Measurements from ENCODE around the gene RSPO1. TPM values are rescaled to one million over a fixed set of nuclear protein-coding genes. Genes with fewer than 3 reads are reported as not detected.

RSPO1 gene
- polyA plus RNA-seq, 2 of the 4 experiments (the other 2 are of a cell fraction): 0.12 TPM; not detected in 1

DNA sequence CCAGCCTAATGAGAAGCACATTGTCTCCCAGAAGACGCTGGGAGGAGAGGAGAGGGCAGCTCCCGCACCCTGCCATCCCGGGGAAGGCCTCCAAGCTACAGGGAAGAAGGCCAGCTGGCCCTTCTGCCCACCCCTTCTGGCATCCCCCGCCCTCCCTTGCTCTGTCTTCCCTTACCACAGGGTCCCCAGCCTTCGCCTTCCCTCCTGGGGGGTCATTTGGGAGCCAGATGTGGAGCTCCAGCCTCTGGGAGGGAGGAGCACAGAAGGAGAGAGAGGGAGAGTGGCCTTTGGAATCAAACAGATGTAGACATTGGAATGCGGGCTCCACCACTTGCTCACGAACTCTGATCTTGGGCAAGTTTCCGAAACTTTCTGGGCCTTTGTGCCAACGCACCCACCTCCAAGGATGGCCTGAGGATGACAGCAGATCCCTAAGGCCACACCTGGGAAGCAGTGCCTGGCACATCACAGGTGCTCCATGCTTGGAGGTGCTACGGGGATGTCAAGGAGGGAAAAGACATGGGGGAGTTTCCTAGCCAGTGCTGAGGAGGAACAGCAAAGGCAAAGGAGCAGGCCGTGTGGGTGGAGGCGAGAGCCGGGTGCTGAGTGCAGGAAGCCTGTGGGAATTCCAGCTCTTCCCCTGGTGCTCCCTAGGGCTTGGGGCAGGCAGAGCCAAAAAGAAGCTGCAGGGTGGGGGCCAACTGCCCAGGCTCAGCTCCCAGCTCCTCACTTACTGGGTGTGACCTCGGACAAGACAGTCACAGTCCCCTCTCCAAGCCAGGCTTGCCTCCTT, 23.1 kb upstream of the RSPO1 start:
- DNase-seq (ENCODE audit: low read depth in 1 of 2, low spot score in 1 of 2): no peak
- no peak overlapping the region for H3K4me3 ChIP-seq
- H3K9me3 ChIP-seq: no peaks in the 10 kb centered on the region
- no peak overlapping the region for H3K4me2 ChIP-seq
- no peak for TF ChIP-seq EP300 (IDR thresholded peaks at IDR 0.05)
- TF ChIP-seq, protein P1, sequence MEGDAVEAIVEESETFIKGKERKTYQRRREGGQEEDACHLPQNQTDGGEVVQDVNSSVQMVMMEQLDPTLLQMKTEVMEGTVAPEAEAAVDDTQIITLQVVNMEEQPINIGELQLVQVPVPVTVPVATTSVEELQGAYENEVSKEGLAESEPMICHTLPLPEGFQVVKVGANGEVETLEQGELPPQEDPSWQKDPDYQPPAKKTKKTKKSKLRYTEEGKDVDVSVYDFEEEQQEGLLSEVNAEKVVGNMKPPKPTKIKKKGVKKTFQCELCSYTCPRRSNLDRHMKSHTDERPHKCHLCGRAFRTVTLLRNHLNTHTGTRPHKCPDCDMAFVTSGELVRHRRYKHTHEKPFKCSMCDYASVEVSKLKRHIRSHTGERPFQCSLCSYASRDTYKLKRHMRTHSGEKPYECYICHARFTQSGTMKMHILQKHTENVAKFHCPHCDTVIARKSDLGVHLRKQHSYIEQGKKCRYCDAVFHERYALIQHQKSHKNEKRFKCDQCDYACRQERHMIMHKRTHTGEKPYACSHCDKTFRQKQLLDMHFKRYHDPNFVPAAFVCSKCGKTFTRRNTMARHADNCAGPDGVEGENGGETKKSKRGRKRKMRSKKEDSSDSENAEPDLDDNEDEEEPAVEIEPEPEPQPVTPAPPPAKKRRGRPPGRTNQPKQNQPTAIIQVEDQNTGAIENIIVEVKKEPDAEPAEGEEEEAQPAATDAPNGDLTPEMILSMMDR (IDR thresholded peaks at IDR 0.05): no peak
- TF ChIP-seq, protein P2, sequence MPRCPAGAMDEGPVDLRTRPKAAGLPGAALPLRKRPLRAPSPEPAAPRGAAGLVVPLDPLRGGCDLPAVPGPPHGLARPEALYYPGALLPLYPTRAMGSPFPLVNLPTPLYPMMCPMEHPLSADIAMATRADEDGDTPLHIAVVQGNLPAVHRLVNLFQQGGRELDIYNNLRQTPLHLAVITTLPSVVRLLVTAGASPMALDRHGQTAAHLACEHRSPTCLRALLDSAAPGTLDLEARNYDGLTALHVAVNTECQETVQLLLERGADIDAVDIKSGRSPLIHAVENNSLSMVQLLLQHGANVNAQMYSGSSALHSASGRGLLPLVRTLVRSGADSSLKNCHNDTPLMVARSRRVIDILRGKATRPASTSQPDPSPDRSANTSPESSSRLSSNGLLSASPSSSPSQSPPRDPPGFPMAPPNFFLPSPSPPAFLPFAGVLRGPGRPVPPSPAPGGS (IDR thresholded peaks at IDR 0.05): no peak
- no peak for TF ChIP-seq KDM1A (IDR thresholded peaks at IDR 0.05; ENCODE audit: low read depth)
- WGBS (ENCODE audit: missing lambda C conversion rate): 67% methylated on average over 11 of the region's 14 CpGs
- ChIA-PET CTCF (interaction anchor here (1.1 kb wide), 1 partner anchor 24 kb away, joined by 4 read pairs; no protein-coding TSS in a partner anchor), POLR2A (no interaction called here)
- no peak overlapping the region for H3K27ac ChIP-seq
- FAIRE-seq: no peak
- no peak for ATAC-seq
- H3K4me1 ChIP-seq: no peaks in the 10 kb centered on the region

DNA sequence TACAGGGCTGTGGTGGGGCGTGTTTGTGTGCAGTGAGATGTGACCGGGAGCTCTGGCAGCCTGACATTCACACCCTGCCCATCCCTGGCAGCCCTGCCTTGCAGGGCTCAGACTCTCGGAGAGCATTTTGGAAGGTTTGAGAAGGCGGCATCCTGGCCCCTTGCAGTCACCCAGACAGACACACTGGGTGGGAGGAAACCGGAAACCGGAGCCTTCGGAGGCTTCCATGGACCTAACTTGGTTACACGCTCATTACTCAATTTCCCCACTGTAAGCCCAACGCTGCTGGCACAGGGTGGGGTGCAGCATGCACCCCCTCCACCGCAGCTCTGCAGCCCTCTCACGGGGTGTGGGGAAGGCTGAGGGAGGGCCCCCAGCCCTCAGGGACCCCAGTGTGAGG, 22.2 kb upstream of the RSPO1 start:
- ChIA-PET CTCF (interaction anchor here (1.2 kb wide), 1 partner anchor 13 kb away, joined by 3 read pairs; no protein-coding TSS in a partner anchor), POLR2A (no interaction called here)
- no peak for TF ChIP-seq HOXB13 (CRISPR knock-in tag; IDR thresholded peaks at IDR 0.05; ENCODE audit: low read depth)
- TF ChIP-seq, protein P3, sequence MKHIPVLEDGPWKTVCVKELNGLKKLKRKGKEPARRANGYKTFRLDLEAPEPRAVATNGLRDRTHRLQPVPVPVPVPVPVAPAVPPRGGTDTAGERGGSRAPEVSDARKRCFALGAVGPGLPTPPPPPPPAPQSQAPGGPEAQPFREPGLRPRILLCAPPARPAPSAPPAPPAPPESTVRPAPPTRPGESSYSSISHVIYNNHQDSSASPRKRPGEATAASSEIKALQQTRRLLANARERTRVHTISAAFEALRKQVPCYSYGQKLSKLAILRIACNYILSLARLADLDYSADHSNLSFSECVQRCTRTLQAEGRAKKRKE (CRISPR knock-in tag; IDR thresholded peaks at IDR 0.05; ENCODE audit: low read depth): no peak
- TF ChIP-seq POLR2A (IDR thresholded peaks at IDR 0.05; ENCODE audit: low read length): no peak
- TF ChIP-seq, protein P4, sequence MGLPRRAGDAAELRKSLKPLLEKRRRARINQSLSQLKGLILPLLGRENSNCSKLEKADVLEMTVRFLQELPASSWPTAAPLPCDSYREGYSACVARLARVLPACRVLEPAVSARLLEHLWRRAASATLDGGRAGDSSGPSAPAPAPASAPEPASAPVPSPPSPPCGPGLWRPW (IDR thresholded peaks at IDR 0.05): no peak
- no peak for TF ChIP-seq ZSCAN20 (CRISPR knock-in tag; IDR thresholded peaks at IDR 0.05)
- TF ChIP-seq CHD4 (IDR thresholded peaks at IDR 0.05; ENCODE audit: borderline replicate concordance): no peak
- Histone ChIP-seq H3K4me1 (no peaks in the 10 kb centered on the region), H3K27ac (no peak overlapping the region), H3K4me2 (no peak overlapping the region), H3K4me3 (no peak overlapping the region), H3K9me3 (no peaks in the 10 kb centered on the region)
- DNase-seq (ENCODE audit: low read depth in 1 of 2, low spot score in 1 of 2) (no peak), ATAC-seq (no peak), FAIRE-seq (no peak)
- 52% methylated on average over 8 of the region's 11 CpGs for WGBS (ENCODE audit: missing lambda C conversion rate)

DNA sequence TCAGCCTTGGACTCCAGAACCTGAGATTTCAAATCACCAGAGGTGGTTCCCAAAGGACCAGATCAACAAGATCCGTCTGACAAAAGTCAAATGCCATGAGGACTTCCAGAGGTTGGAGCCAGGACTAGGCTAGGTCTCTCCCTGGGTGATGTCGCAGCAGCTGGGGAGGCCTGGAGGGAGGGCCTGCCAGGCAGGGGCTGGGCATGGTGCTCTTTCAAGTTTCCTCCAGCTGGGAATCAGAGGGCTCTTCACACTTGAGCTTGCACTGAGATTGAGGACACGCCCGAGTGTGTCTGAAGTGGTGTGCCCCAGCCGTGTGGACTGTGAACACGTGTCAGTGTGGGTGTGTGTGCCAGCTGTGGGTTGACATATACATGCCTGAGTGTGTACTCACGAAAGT, 21.3 kb upstream of the RSPO1 start:
- POLR2A ChIA-PET: no interaction called here
- Histone ChIP-seq H3K4me2 (no peak overlapping the region), H3K4me3 (no peak overlapping the region), H3K9me3 (no peaks in the 10 kb centered on the region), H3K27ac (no peak overlapping the region), H3K4me1 (no peaks in the 10 kb centered on the region)
- CTCF ChIA-PET: interaction anchor here (1.2 kb wide), 1 partner anchor 13 kb away, joined by 3 read pairs; no protein-coding TSS in a partner anchor
- WGBS (ENCODE audit: missing lambda C conversion rate): 52% methylated on average over 6 of the region's 7 CpGs
- ATAC-seq (no peak), DNase-seq (ENCODE audit: low read depth in 1 of 2, low spot score in 1 of 2) (no peak), FAIRE-seq (no peak)
- TF ChIP-seq, protein P5, sequence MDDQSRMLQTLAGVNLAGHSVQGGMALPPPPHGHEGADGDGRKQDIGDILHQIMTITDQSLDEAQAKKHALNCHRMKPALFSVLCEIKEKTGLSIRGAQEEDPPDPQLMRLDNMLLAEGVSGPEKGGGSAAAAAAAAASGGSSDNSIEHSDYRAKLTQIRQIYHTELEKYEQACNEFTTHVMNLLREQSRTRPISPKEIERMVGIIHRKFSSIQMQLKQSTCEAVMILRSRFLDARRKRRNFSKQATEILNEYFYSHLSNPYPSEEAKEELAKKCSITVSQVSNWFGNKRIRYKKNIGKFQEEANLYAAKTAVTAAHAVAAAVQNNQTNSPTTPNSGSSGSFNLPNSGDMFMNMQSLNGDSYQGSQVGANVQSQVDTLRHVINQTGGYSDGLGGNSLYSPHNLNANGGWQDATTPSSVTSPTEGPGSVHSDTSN (IDR thresholded peaks at IDR 0.05): no peak
- TF ChIP-seq NPAS2 (CRISPR knock-in tag; IDR thresholded peaks at IDR 0.05; ENCODE audit: borderline replicate concordance) (no peak), CBX8 (IDR thresholded peaks at IDR 0.05) (no peak), CHD2 (IDR thresholded peaks at IDR 0.05; ENCODE audit: low read length, partially characterized antibody) (no peak), CEBPB (IDR thresholded peaks at IDR 0.05) (no peak), NR3C1 (IDR thresholded peaks at IDR 0.05) (no peak), SMC3 (IDR thresholded peaks at IDR 0.05) (no peak), CHD4 (IDR thresholded peaks at IDR 0.05; ENCODE audit: borderline replicate concordance) (no peak), TP53 (CRISPR knock-in tag; IDR thresholded peaks at IDR 0.05) (no peak), HEYL (CRISPR knock-in tag; IDR thresholded peaks at IDR 0.05) (no peak), FOSB (CRISPR knock-in tag; IDR thresholded peaks at IDR 0.05) (no peak), TFCP2L1 (CRISPR knock-in tag; IDR thresholded peaks at IDR 0.05) (no peak)
- TF ChIP-seq, protein P6, sequence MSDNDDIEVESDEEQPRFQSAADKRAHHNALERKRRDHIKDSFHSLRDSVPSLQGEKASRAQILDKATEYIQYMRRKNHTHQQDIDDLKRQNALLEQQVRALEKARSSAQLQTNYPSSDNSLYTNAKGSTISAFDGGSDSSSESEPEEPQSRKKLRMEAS (IDR thresholded peaks at IDR 0.05): no peak
- TF ChIP-seq, protein P7, sequence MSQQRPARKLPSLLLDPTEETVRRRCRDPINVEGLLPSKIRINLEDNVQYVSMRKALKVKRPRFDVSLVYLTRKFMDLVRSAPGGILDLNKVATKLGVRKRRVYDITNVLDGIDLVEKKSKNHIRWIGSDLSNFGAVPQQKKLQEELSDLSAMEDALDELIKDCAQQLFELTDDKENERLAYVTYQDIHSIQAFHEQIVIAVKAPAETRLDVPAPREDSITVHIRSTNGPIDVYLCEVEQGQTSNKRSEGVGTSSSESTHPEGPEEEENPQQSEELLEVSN (IDR thresholded peaks at IDR 0.05; ENCODE audit: borderline replicate concordance, low read depth): no peak
